IMR-90 (cell line): ENCODE results near the gene DDI2.

Experiments
- BHLHE40 ChIP-seq: fragments of 150-350 bp; IDR thresholded peaks from 2 replicates; pipeline ENCODE4 v1.6.1; 2016; ENCODE audit warnings: mild to moderate bottlenecking, low read depth, low read length
- CHD1 ChIP-seq: IDR thresholded peaks from 2 replicates; pipeline ENCODE4 v1.6.1; 2012; ENCODE audit warnings: low read depth, low read length, improper control_type of control experiment
- POLR2A ChIP-seq: IDR thresholded peaks from 2 replicates; pipeline ENCODE4 v1.6.1; 2012; ENCODE audit warnings: mild to moderate bottlenecking, low read depth, low read length
- RAD21 ChIP-seq: IDR thresholded peaks from 2 replicates; pipeline ENCODE4 v1.6.1; 2012; ENCODE audit warnings: low read length, improper control_type of control experiment
- RFX5 ChIP-seq: IDR thresholded peaks from 2 replicates; pipeline ENCODE4 v1.8.0; 2012; ENCODE audit warnings: low read depth, mild to moderate bottlenecking, low read length, moderate library complexity
- TF ChIP-seq, protein P1 (sequence below): conservative IDR thresholded peaks from 2 replicates; pipeline ENCODE4 v1.5.1; 2012; ENCODE audit warnings: mild to moderate bottlenecking, low read depth, low read length, improper control_type of control experiment
- TF ChIP-seq, protein P2 (sequence below): fragments of 150-350 bp; IDR thresholded peaks from 2 replicates; pipeline ENCODE4 v1.6.1; 2017; ENCODE audit warnings: mild to moderate bottlenecking, antibody characterized with exemption, low read length, low read depth

DNA sequence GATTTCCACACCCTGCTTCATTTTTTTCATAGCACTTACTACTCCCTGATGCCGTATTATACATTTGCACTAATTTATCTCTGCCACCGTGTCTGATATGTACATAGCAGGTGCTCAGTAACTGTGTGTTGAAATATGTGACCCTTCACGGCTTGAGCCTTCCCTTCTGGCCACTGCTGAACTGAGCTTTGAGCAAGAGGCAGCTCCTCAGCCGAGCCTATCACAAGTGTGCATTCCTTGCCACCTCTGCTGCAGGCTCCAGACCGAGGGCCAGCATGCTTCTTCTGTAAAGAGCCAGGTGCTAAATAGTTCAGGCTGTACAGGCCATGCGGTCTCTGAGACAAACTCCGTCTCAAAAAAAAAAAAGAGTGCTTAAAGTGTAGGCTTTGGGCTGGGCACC, 89.5 kb downstream of the DDI2 start:
- TF ChIP-seq POLR2A (no peak), RAD21 (no peak), BHLHE40 (no peak), RFX5 (no peak), CHD1 (no peak)
- TF ChIP-seq, protein P1, sequence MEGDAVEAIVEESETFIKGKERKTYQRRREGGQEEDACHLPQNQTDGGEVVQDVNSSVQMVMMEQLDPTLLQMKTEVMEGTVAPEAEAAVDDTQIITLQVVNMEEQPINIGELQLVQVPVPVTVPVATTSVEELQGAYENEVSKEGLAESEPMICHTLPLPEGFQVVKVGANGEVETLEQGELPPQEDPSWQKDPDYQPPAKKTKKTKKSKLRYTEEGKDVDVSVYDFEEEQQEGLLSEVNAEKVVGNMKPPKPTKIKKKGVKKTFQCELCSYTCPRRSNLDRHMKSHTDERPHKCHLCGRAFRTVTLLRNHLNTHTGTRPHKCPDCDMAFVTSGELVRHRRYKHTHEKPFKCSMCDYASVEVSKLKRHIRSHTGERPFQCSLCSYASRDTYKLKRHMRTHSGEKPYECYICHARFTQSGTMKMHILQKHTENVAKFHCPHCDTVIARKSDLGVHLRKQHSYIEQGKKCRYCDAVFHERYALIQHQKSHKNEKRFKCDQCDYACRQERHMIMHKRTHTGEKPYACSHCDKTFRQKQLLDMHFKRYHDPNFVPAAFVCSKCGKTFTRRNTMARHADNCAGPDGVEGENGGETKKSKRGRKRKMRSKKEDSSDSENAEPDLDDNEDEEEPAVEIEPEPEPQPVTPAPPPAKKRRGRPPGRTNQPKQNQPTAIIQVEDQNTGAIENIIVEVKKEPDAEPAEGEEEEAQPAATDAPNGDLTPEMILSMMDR = no peak
- TF ChIP-seq, protein P2, sequence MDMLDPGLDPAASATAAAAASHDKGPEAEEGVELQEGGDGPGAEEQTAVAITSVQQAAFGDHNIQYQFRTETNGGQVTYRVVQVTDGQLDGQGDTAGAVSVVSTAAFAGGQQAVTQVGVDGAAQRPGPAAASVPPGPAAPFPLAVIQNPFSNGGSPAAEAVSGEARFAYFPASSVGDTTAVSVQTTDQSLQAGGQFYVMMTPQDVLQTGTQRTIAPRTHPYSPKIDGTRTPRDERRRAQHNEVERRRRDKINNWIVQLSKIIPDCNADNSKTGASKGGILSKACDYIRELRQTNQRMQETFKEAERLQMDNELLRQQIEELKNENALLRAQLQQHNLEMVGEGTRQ = no peak
